ENCODE results near the gene AP3M1.

AP3M1 gene

DNA sequence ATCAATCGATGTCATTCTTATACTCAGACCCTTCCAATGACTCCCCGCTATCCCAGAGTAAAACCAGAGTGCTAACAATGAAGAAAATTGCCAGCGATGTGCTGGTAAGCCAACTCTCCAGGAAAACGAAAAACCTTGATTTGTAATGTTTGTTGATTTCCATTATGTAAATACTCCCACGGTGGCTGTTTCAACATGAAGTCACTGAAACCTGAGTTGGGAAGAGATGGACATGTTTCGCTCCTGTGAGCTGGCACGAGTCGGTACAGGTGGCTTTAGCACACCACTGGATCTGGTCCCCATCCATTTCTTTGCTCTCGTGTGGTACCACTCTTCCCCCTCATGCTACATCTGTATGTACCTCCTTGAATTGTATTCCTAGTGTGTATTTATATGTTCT, 52.9 kb downstream of the AP3M1 start:
- TF ChIP-seq SIN3A (IDR thresholded peaks at IDR 0.05; ENCODE audit: borderline replicate concordance, insufficient read depth, low read length): no peak
- TF ChIP-seq TAF1 (IDR thresholded peaks at IDR 0.05; ENCODE audit: borderline replicate concordance, insufficient read depth, low read length): no peak
- no peak for TF ChIP-seq FOXP2 (optimal IDR thresholded peaks at IDR 0.05; ENCODE audit: borderline replicate concordance, extremely low read depth, extremely low read length, insufficient read depth)
- no peak for TF ChIP-seq POLR2AphosphoS5 (IDR thresholded peaks at IDR 0.05; ENCODE audit: low read depth, low read length)
- TF ChIP-seq, protein P1, sequence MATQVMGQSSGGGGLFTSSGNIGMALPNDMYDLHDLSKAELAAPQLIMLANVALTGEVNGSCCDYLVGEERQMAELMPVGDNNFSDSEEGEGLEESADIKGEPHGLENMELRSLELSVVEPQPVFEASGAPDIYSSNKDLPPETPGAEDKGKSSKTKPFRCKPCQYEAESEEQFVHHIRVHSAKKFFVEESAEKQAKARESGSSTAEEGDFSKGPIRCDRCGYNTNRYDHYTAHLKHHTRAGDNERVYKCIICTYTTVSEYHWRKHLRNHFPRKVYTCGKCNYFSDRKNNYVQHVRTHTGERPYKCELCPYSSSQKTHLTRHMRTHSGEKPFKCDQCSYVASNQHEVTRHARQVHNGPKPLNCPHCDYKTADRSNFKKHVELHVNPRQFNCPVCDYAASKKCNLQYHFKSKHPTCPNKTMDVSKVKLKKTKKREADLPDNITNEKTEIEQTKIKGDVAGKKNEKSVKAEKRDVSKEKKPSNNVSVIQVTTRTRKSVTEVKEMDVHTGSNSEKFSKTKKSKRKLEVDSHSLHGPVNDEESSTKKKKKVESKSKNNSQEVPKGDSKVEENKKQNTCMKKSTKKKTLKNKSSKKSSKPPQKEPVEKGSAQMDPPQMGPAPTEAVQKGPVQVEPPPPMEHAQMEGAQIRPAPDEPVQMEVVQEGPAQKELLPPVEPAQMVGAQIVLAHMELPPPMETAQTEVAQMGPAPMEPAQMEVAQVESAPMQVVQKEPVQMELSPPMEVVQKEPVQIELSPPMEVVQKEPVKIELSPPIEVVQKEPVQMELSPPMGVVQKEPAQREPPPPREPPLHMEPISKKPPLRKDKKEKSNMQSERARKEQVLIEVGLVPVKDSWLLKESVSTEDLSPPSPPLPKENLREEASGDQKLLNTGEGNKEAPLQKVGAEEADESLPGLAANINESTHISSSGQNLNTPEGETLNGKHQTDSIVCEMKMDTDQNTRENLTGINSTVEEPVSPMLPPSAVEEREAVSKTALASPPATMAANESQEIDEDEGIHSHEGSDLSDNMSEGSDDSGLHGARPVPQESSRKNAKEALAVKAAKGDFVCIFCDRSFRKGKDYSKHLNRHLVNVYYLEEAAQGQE (IDR thresholded peaks at IDR 0.05; ENCODE audit: insufficient read depth in 1 of 2, low read depth in 2 of 2, low read length in 2 of 2): no peak

DNA sequence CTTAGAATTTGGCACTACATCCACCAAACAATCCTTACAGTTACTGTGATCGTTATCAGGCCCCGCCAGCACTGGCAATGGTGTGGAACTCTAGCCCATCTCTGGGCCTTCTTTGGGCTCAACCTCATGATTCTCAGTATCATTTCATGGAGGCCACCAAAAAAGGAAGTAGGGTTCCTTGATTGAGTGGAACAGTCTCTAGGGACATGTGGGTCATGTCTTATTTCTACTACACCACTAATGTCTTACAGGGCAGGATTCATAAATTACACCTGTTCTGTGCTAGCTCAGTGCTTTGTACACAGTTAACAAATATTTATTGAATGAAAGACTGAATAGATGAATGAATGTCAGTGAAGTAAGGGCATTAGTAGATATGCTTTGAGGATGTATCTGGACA, 53.9 kb downstream of the AP3M1 start:
- no peak for TF ChIP-seq POLR2AphosphoS5 (IDR thresholded peaks at IDR 0.05; ENCODE audit: low read depth, low read length)
- TF ChIP-seq FOXP2 (optimal IDR thresholded peaks at IDR 0.05; ENCODE audit: borderline replicate concordance, extremely low read depth, extremely low read length, insufficient read depth): no peak
- TF ChIP-seq TAF1 (IDR thresholded peaks at IDR 0.05; ENCODE audit: borderline replicate concordance, insufficient read depth, low read length): no peak
- TF ChIP-seq SIN3A (IDR thresholded peaks at IDR 0.05; ENCODE audit: borderline replicate concordance, insufficient read depth, low read length): no peak
- TF ChIP-seq, protein P1 (IDR thresholded peaks at IDR 0.05; ENCODE audit: insufficient read depth in 1 of 2, low read depth in 2 of 2, low read length in 2 of 2): no peak

DNA sequence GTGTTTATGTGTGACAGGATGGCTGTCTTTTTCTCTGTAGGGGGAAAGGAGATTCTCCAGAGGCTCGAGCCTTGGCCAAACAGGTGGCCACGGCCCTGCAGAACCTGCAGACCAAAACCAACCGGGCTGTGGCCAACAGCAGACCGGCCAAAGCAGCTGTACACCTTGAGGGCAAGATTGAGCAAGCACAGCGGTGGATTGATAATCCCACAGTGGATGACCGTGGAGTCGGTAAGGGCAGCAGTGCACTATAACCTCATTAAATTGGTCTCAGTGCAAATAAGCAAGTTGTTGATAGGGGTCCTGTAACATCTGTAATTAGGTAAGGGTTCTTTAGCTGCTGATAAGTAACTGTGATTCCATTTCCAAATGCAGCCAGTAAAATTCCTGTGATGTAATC, 56.4 kb downstream of the AP3M1 start:
- TF ChIP-seq TAF1 (IDR thresholded peaks at IDR 0.05; ENCODE audit: borderline replicate concordance, insufficient read depth, low read length): no peak
- TF ChIP-seq, protein P1 (IDR thresholded peaks at IDR 0.05; ENCODE audit: insufficient read depth in 1 of 2, low read depth in 2 of 2, low read length in 2 of 2): no peak
- no peak for TF ChIP-seq FOXP2 (optimal IDR thresholded peaks at IDR 0.05; ENCODE audit: borderline replicate concordance, extremely low read depth, extremely low read length, insufficient read depth)
- no peak for TF ChIP-seq POLR2AphosphoS5 (IDR thresholded peaks at IDR 0.05; ENCODE audit: low read depth, low read length)
- TF ChIP-seq SIN3A (IDR thresholded peaks at IDR 0.05; ENCODE audit: borderline replicate concordance, insufficient read depth, low read length): no peak

DNA sequence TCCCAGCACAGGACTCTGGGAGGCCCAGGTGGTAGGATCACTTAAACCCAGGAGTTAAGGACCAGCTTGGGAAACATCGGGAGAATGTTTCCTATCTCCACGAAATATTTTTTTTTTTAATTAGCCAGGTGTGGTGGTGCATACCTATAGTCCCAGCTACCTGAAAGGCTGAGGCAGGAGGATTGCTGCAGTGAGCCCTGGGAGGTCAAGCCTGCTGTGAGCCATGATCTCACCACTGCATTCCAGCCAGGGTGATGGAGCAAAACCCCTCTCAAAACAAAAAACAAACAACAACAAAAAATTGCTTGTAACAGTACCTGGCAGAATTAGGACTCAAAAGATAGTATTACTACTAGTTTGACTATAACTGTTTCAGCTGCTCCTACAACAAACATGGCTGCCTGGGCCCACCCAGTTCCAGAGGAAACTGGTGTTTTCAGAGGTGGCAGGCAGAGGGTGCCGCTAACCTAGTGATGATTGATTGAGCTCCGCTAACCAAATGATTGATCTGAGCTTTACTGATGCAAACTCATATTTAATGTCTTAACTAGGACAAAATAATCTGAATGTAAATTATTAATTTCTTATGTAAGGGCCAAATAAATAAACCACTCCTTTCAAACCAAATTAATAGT, 57.0 kb downstream of the AP3M1 start:
- TF ChIP-seq TAF1 (IDR thresholded peaks at IDR 0.05; ENCODE audit: borderline replicate concordance, insufficient read depth, low read length) (no peak), SIN3A (IDR thresholded peaks at IDR 0.05; ENCODE audit: borderline replicate concordance, insufficient read depth, low read length) (no peak), POLR2AphosphoS5 (IDR thresholded peaks at IDR 0.05; ENCODE audit: low read depth, low read length) (no peak), FOXP2 (optimal IDR thresholded peaks at IDR 0.05; ENCODE audit: borderline replicate concordance, extremely low read depth, extremely low read length, insufficient read depth) (no peak)
- TF ChIP-seq, protein P1 (IDR thresholded peaks at IDR 0.05; ENCODE audit: insufficient read depth in 1 of 2, low read depth in 2 of 2, low read length in 2 of 2): no peak

All from PFSK-1 (cell line).